HG03025 (cell line): ENCODE results near the gene CTPS2.
"Not testable (repeated sequence)": the region's sequence is repeated elsewhere in the genome, so short reads cannot be mapped to it uniquely, and the experiment has no call there.

Source experiments
- ATAC-seq: cut with Tn5 transposase; IDR thresholded peaks from one replicate; pipeline ENCODE4 v1.9.1; 2021; ENCODE audit warnings: mild to moderate bottlenecking, moderate library complexity; ENCODE audit not compliant: unreplicated experiment, low FRiP score

CTPS2 gene

GRCh38 chrX:16575388-16575787, 137.1 kb downstream of the CTPS2 start:
- not testable (repeated sequence) for ATAC-seq

DNA sequence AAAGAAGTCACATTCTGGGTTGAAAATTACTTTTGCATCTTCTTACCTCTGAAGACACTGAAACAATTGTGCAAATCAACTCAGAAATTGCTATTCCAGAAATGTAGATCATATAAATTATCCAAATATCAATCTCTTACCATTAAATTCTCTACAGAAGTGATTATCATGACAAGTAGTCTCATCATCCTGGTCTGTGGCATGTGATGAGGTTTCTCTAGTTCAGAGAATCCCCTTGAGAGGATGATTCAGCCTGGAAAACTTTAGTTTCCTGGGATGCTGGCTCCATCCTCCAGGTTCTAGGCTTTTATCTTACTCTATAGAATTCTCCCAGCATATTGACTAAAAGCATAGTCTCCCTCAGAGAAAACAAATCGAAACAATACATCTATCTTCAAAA, 138.7 kb downstream of the CTPS2 start:
- no peak for ATAC-seq

- ATAC-seq: no peak
These were observed 144.8 kb downstream of the CTPS2 start for GRCh38 chrX:16567681-16568080.

DNA sequence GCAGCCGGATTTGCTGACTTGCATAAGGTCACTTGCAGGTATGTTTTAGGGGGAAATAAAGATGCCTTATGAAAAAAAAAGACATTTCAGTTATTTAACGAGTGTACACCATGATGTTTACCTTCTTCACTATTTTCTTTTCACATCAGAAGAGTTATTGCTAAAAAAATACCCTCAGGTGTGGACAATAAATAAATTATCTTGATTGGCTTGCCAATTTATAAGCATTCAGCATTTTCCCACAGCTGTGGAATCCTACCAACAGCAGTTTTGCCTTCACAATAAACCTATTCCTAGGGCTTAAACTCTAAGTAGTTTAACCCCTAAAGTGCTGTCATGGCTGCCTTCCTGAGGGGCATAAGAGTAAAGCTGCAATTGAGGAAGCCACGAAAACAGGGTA, 145.9 kb downstream of the CTPS2 start:
- ATAC-seq: no peak

DNA sequence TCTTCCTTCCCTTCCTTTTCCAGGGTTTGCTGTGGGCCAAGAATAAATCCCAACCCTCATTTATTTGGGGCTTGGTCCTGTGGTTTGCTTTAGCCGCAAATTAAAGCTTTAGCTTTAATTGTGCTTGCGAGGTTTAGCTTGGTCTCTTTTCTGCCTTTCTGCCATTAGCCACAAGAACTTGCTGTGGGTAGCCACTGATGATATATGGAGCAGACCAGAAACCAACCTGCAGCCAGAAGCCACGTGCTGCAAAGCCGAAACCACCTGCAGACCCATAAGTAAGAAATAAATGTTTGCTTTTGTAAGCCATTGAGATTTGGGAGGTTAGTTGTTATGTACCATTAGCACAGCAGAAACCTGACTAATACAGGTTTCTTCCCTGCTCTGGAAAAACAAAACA, 152.3 kb downstream of the CTPS2 start:
- ATAC-seq: no peak

GRCh38 chrX:16559206-16559619, 153.3 kb downstream of the CTPS2 start:
- ATAC-seq: no peak

- ATAC-seq: no peak
These were observed 154.0 kb downstream of the CTPS2 start for GRCh38 chrX:16558489-16558888.

DNA sequence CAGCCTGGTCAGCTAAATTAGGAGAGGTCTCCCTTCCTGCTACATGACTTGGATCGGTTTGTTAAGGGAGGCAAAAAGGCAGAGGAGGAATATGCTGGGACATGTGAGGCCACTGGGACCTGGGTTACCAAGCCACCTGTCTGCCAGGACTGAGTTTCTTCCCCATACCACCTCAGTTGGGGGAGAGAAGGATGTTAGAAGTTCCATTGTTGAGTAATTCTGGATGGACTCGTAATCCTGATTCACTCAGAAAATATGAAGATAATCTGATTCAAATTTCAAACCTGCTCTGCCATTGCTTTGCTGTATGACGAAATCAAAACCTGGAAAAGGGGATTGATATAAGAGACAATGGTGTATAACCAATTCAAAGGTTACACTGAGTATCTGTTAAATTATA, 159.9 kb downstream of the CTPS2 start:
- ATAC-seq: no peak

GRCh38 chrX:16547644-16548043, 164.8 kb downstream of the CTPS2 start:
- no peak for ATAC-seq

GRCh38 chrX:16544969-16545368, 167.5 kb downstream of the CTPS2 start:
- no peak for ATAC-seq
